Spleen (tissue), 11 donors: Measurements from ENCODE around the gene PEX7. TPM values are rescaled to one million over a fixed set of nuclear protein-coding genes. Genes with fewer than 3 reads are reported as not detected.

Experiments
- DNase-seq: peaks from one replicate; pipeline ENCODE4 v3.0.0-alpha.2; 2020
- H3K27ac ChIP-seq, 8 donors: fragments of 200-600 bp; sonication (generic) in 7 of 8; 1 replicate in 4 of 8; 2 replicates in 4 of 8; pipeline versions ENCODE4 v1.5.0 to v1.8.0; 2016 to 2021; ENCODE audit warnings: inconsistent platforms in 4 of 8, mild to moderate bottlenecking in 4 of 8, moderate library complexity in 1 of 8
- H3K27me3 ChIP-seq, 7 donors: fragments of 200-600 bp; sonication (generic) in 6 of 7; replicated peaks in 1 of 7; 1 replicate in 4 of 7; 2 replicates in 3 of 7; pipeline versions ENCODE4 v1.5.0 to v1.8.0; 2016 to 2021; ENCODE audit warnings: inconsistent platforms in 3 of 7, mild to moderate bottlenecking in 1 of 7
- H3K36me3 ChIP-seq, 6 donors: fragments of 200-600 bp; sonication (generic) in 5 of 6; 1 replicate in 4 of 6; 2 replicates in 2 of 6; pipeline versions ENCODE4 v1.5.0 to v1.8.0; 2016 to 2021; ENCODE audit warnings: inconsistent platforms in 2 of 6
- H3K4me1 ChIP-seq, 6 donors: fragments of 200-600 bp; sonication (generic) in 5 of 6; 1 replicate in 3 of 6; 2 replicates in 3 of 6; pipeline versions ENCODE4 v1.5.0 to v1.8.0; 2016 to 2021; ENCODE audit warnings: inconsistent platforms in 3 of 6
- H3K4me3 ChIP-seq, 8 donors: fragments of 200-600 bp; sonication (generic) in 7 of 8; 1 replicate in 4 of 8; 2 replicates in 4 of 8; pipeline versions ENCODE4 v1.5.0 to v1.8.0; 2016 to 2021; ENCODE audit warnings: inconsistent platforms in 4 of 8, mild to moderate bottlenecking in 4 of 8, moderate library complexity in 2 of 8
- H3K9me3 ChIP-seq, 8 donors: fragments of 200-600 bp; sonication (generic) in 7 of 8; 1 replicate in 4 of 8; 2 replicates in 4 of 8; pipeline versions ENCODE4 v1.5.0 to v1.8.0; 2016 to 2021; ENCODE audit warnings: inconsistent platforms in 4 of 8
- CTCF ChIP-seq, 11 experiments: fragments of 200-600 bp in 7 of 11; fragments of 450-650 bp in 4 of 11; sonication (generic) in 4 of 11; IDR thresholded peaks in 8 of 11; conservative IDR thresholded peaks in 3 of 11; 1 replicate in 7 of 11; 2 replicates in 4 of 11; pipeline versions ENCODE4 v1.4.0 to v1.8.0; 2016 to 2021; ENCODE audit warnings: antibody characterized with exemption in 11 of 11, inconsistent platforms in 4 of 11, mild to moderate bottlenecking in 1 of 11
- POLR2A ChIP-seq, 3 donors: fragments of 450-650 bp; IDR thresholded peaks; one replicate each; pipeline ENCODE4 v1.5.1; 2017; ENCODE audit warnings: antibody characterized with exemption in 3 of 3, mild to moderate bottlenecking in 1 of 3
- POLR2AphosphoS5 ChIP-seq, 3 donors: sonication (generic); formaldehyde crosslinking; IDR thresholded peaks; one replicate each; pipeline ENCODE4 v1.5.1; 2017; ENCODE audit warnings: antibody characterized with exemption in 3 of 3
- WGBS, 5 donors: extraction: QIAGEN DNeasy Blood & Tissue Kit in 3 of 5; methylation state at CpG; one replicate each; pipeline versions ENCODE4 v1.1.5 to v1.1.7; 2013 to 2018; 5-methylcytosine and 5-hydroxymethylcytosine counted together
- intact Hi-C: fragments of 100-400 bp; cut with DNase I; formaldehyde crosslinking; loops from one replicate; pipeline ENCODE4 v1.15.0; 2023; ENCODE audit warnings: low total_unique reads
- polyA plus RNA-seq, 3 donors: library from polyadenylated mRNA; stranded (reverse); fragments of 200-250 nt; gene quantifications; one replicate each; pipeline ENCODE4 v1.2.1, GENCODE V29; 2013
- total RNA-seq, 7 donors: library from RNA; depleted of rRNA in 3 of 7; stranded (reverse); fragments of >200 nt in 3 of 7; fragmentation: NEBNext Ultra II Directional in 4 of 7; extraction: Animal tissue kit (Norgen Biotek cat#: 25700) in 4 of 7; gene quantifications; one replicate each; pipeline versions ENCODE4 v1.1.0 to v1.2.1, GENCODE V29; 2016 to 2021
- donor health status: healthy with polysubstance abuse.
- donor health status: DM: no; HTN: no; CAD: no; lungs with moderate emphysema.
- donor health status: DM: no; HTN: no; CAD: no.
- donor health status: Bipolar disorder and iron deficiency.
- donor health status: healthy.
- donor health status: DM: no; HTN: no; CAD: no.
- donor health status: DM: yes; HTN: yes; CAD: no.

Gene PEX7
- total and polyA plus RNA-seq, 10 donors, result 2.2 to 6.4 (median 5.0) TPM

- intact Hi-C loops, result no loop called here
- 46 to 59% (median 50%) methylated on average over 6 of the region's 6 CpGs for WGBS, 5 donors
- no peaks in the 10 kb centered on the region for H3K27me3 ChIP-seq
- H3K4me3 ChIP-seq, result no peak overlapping the region
- H3K4me1 ChIP-seq, result peaks cover 0 to 16% (median 0%) of the 10 kb centered on the region in 6 donors
- peaks cover 0 to 10% (median 0%) of the 10 kb centered on the region in 6 donors for H3K36me3 ChIP-seq
- no peak for TF ChIP-seq CTCF (IDR thresholded peaks at IDR 0.05 in 8 of 11, conservative IDR thresholded peaks at IDR 0.05 in 3 of 11)
- no peak for TF ChIP-seq POLR2AphosphoS5 (IDR thresholded peaks at IDR 0.05)
- TF ChIP-seq POLR2A (IDR thresholded peaks at IDR 0.05), result no peak
- H3K9me3 ChIP-seq, result no peaks in the 10 kb centered on the region
- no peak for DNase-seq
- H3K27ac ChIP-seq, result no peak overlapping the region
These were observed 67.1 kb downstream of the PEX7 start for GRCh38 chr6:136889271-136890193.

GRCh38 chr6:136890194-136890839 lies 67.9 kb downstream of the PEX7 start:
- WGBS, 5 donors, result 65 to 83% (median 70%) methylated on average over 4 of the region's 4 CpGs
- intact Hi-C loops, result no loop called here
- Histone ChIP-seq H3K4me1 (peaks cover 0 to 16% (median 0%) of the 10 kb centered on the region in 6 donors), H3K27me3 (no peaks in the 10 kb centered on the region), H3K36me3 (peaks cover 0 to 10% (median 0%) of the 10 kb centered on the region in 6 donors), H3K9me3 (no peaks in the 10 kb centered on the region), H3K27ac (no peak overlapping the region), H3K4me3 (no peak overlapping the region)
- TF ChIP-seq POLR2AphosphoS5 (IDR thresholded peaks at IDR 0.05), result no peak
- no peak for TF ChIP-seq CTCF (IDR thresholded peaks at IDR 0.05 in 8 of 11, conservative IDR thresholded peaks at IDR 0.05 in 3 of 11)
- TF ChIP-seq POLR2A (IDR thresholded peaks at IDR 0.05), result no peak
- no peak for DNase-seq

- Histone ChIP-seq H3K9me3 (no peaks in the 10 kb centered on the region), H3K4me1 (peaks cover 0 to 16% (median 0%) of the 10 kb centered on the region in 6 donors), H3K27me3 (no peaks in the 10 kb centered on the region), H3K36me3 (peaks cover 0 to 10% (median 0%) of the 10 kb centered on the region in 6 donors), H3K27ac (no peak overlapping the region), H3K4me3 (no peak overlapping the region)
- intact Hi-C loops, result no loop called here
- 81 to 91% (median 84%) methylated on average over 3 of the region's 3 CpGs for WGBS, 5 donors
- no peak for DNase-seq
- no peak for TF ChIP-seq CTCF (IDR thresholded peaks at IDR 0.05 in 8 of 11, conservative IDR thresholded peaks at IDR 0.05 in 3 of 11)
- no peak for TF ChIP-seq POLR2AphosphoS5 (IDR thresholded peaks at IDR 0.05)
- no peak for TF ChIP-seq POLR2A (IDR thresholded peaks at IDR 0.05)
These were observed 68.6 kb downstream of the PEX7 start for GRCh38 chr6:136890986-136891385.

- Histone ChIP-seq H3K4me3 (no peak overlapping the region), H3K4me1 (peaks cover 0 to 16% (median 0%) of the 10 kb centered on the region in 6 donors), H3K27me3 (no peaks in the 10 kb centered on the region), H3K27ac (no peak overlapping the region), H3K9me3 (no peaks in the 10 kb centered on the region), H3K36me3 (peaks cover 0 to 13% (median 1%) of the 10 kb centered on the region in 6 donors)
- intact Hi-C loops, result no loop called here
- TF ChIP-seq CTCF (IDR thresholded peaks at IDR 0.05 in 8 of 11, conservative IDR thresholded peaks at IDR 0.05 in 3 of 11), result no peak
- no peak for TF ChIP-seq POLR2A (IDR thresholded peaks at IDR 0.05)
- TF ChIP-seq POLR2AphosphoS5 (IDR thresholded peaks at IDR 0.05), result no peak
- DNase-seq, result no peak
- WGBS, 5 donors, result 60 to 70% (median 67%) methylated on average over 5 of the region's 5 CpGs
These were observed 70.8 kb downstream of the PEX7 start for GRCh38 chr6:136893187-136893586.
